Spinal cord (tissue), 10 donors: ENCODE measurements around the gene FBXW4. TPM values are rescaled to one million over a fixed set of nuclear protein-coding genes. Genes with fewer than 3 reads are reported as not detected.

Source experiments
- DNase-seq, 6 donors: peaks; one replicate each; pipeline versions ENCODE4 v3.0.0 to v3.0.0-alpha.2; 2013 to 2015; ENCODE audit warnings: low spot score in 6 of 6, low read depth in 4 of 6
- H3K27ac ChIP-seq: one replicate; pipeline ENCODE4 v1.5.1; 2013; ENCODE audit warnings: low read depth, low read length, control low read depth
- H3K27me3 ChIP-seq: one replicate; pipeline ENCODE4 v1.6.1; 2013; ENCODE audit warnings: low read length; ENCODE audit not compliant: control insufficient read depth, insufficient read depth
- H3K36me3 ChIP-seq: one replicate; pipeline ENCODE4 v1.6.1; 2013; ENCODE audit warnings: low read length; ENCODE audit not compliant: control insufficient read depth, insufficient read depth
- H3K4me1 ChIP-seq: one replicate; pipeline ENCODE4 v1.6.1; 2013; ENCODE audit warnings: low read length; ENCODE audit not compliant: control insufficient read depth, insufficient read depth
- H3K4me3 ChIP-seq: one replicate; pipeline ENCODE4 v1.5.1; 2013; ENCODE audit warnings: low read depth, low read length, control low read depth
- H3K9me3 ChIP-seq: one replicate; pipeline ENCODE4 v1.6.1; 2013; ENCODE audit warnings: low read length; ENCODE audit not compliant: control insufficient read depth, insufficient read depth
- WGBS: methylation state at CpG from one replicate; pipeline ENCODE4 v1.1.5; 2013; ENCODE audit warnings: missing lambda C conversion rate; ENCODE audit not compliant: insufficient coverage; 5-methylcytosine and 5-hydroxymethylcytosine counted together
- polyA plus RNA-seq, 2 donors: library from polyadenylated mRNA; unstranded; fragments of 120-200 nt; gene quantifications; one replicate each; pipeline ENCODE4 v1.2.1, GENCODE V29; 2013; ENCODE audit not compliant: insufficient read length in 2 of 2
- total RNA-seq, 2 donors: library from RNA; depleted of rRNA in 1 of 2; stranded (reverse); fragments of 120-200 nt in 1 of 2; fragments of >200 nt in 1 of 2; gene quantifications; one replicate each; pipeline versions ENCODE4 v1.2.3 to v1.2.4, GENCODE V29; 2013 to 2014
- donor health status: healthy.

FBXW4 gene
- total and polyA plus RNA-seq, 4 donors: 40.1 to 49.1 (median 45.5) TPM

- no peak for DNase-seq
- Histone ChIP-seq H3K9me3 (no peaks in the 10 kb centered on the region), H3K27me3 (no peaks in the 10 kb centered on the region), H3K4me3 (no peak overlapping the region), H3K27ac (no peak overlapping the region), H3K36me3 (peaks cover 25% of the 10 kb centered on the region), H3K4me1 (peaks cover 10% of the 10 kb centered on the region)
- WGBS: no CpG with 5 or more reads among the region's 1 CpG
Measured at GRCh38 chr10:101668566-101668965, 26.4 kb downstream of the FBXW4 start.

- Histone ChIP-seq H3K27me3 (no peaks in the 10 kb centered on the region), H3K9me3 (no peaks in the 10 kb centered on the region), H3K4me1 (peaks cover 8% of the 10 kb centered on the region), H3K4me3 (no peak overlapping the region), H3K27ac (no peak overlapping the region), H3K36me3 (peaks cover 23% of the 10 kb centered on the region)
- DNase-seq: peak in 1 of 6 donors; percentile 58
- 35% methylated on average over 7 of the region's 9 CpGs for WGBS
Measured at GRCh38 chr10:101666083-101666482, 28.9 kb downstream of the FBXW4 start.

- Histone ChIP-seq H3K4me3 (no peak overlapping the region), H3K27me3 (no peaks in the 10 kb centered on the region), H3K9me3 (no peaks in the 10 kb centered on the region), H3K4me1 (peaks cover 17% of the 10 kb centered on the region), H3K27ac (no peak overlapping the region), H3K36me3 (peaks cover 25% of the 10 kb centered on the region)
- no CpG with 5 or more reads among the region's 1 CpG for WGBS
- DNase-seq: no peak
Measured at GRCh38 chr10:101663097-101663496, 31.9 kb downstream of the FBXW4 start.

GRCh38 chr10:101660256-101660655, 34.7 kb downstream of the FBXW4 start:
- Histone ChIP-seq H3K36me3 (peaks cover 23% of the 10 kb centered on the region), H3K4me3 (no peak overlapping the region), H3K27me3 (no peaks in the 10 kb centered on the region), H3K9me3 (no peaks in the 10 kb centered on the region), H3K27ac (no peak overlapping the region), H3K4me1 (peaks cover 17% of the 10 kb centered on the region)
- DNase-seq: peak in 2 of 6 donors; percentile 27 to 74
- WGBS: 40% methylated on average over 1 of the region's 4 CpGs

- H3K36me3 ChIP-seq: peaks cover 23% of the 10 kb centered on the region
- H3K27me3 ChIP-seq: no peaks in the 10 kb centered on the region
- no peak overlapping the region for H3K27ac ChIP-seq
- 83% methylated on average over 5 of the region's 5 CpGs for WGBS
- H3K9me3 ChIP-seq: no peaks in the 10 kb centered on the region
- H3K4me3 ChIP-seq: no peak overlapping the region
- peaks cover 17% of the 10 kb centered on the region for H3K4me1 ChIP-seq
- DNase-seq: no peak
Measured at GRCh38 chr10:101658975-101659374, 36.0 kb downstream of the FBXW4 start.

GRCh38 chr10:101656890-101657289, 38.1 kb downstream of the FBXW4 start:
- peaks cover 17% of the 10 kb centered on the region for H3K4me1 ChIP-seq
- WGBS: 80% methylated on average over 1 of the region's 2 CpGs

GRCh38 chr10:101655570-101655969, 39.4 kb downstream of the FBXW4 start:
- Histone ChIP-seq H3K27me3 (no peaks in the 10 kb centered on the region), H3K4me1 (peaks cover 18% of the 10 kb centered on the region), H3K4me3 (no peak overlapping the region), H3K36me3 (peaks cover 23% of the 10 kb centered on the region), H3K9me3 (no peaks in the 10 kb centered on the region), H3K27ac (no peak overlapping the region)
- DNase-seq: no peak
- WGBS: 79% methylated on average over 6 of the region's 6 CpGs

More at GRCh38 chr10:101656890-101657289, 38.1 kb downstream of the FBXW4 start:
- Histone ChIP-seq H3K4me3 (no peak overlapping the region), H3K27me3 (no peaks in the 10 kb centered on the region), H3K9me3 (no peaks in the 10 kb centered on the region), H3K27ac (no peak overlapping the region), H3K36me3 (peaks cover 21% of the 10 kb centered on the region)
- DNase-seq: peak in 1 of 6 donors; percentile 52

- peaks cover 27% of the 10 kb centered on the region for H3K36me3 ChIP-seq
- no peaks in the 10 kb centered on the region for H3K9me3 ChIP-seq
- no peak overlapping the region for H3K4me3 ChIP-seq
- no peak overlapping the region for H3K27ac ChIP-seq
- DNase-seq: no peak
- WGBS: 83% methylated on average over 6 of the region's 8 CpGs
- H3K27me3 ChIP-seq: no peaks in the 10 kb centered on the region
- H3K4me1 ChIP-seq: peaks cover 28% of the 10 kb centered on the region
Measured at GRCh38 chr10:101653536-101653935, 41.4 kb downstream of the FBXW4 start.

- Histone ChIP-seq H3K27ac (no peak overlapping the region), H3K4me3 (no peak overlapping the region), H3K27me3 (no peaks in the 10 kb centered on the region), H3K4me1 (peaks cover 36% of the 10 kb centered on the region), H3K9me3 (no peaks in the 10 kb centered on the region), H3K36me3 (peaks cover 27% of the 10 kb centered on the region)
- no peak for DNase-seq
- 73% methylated on average over 3 of the region's 5 CpGs for WGBS
Measured at GRCh38 chr10:101651336-101651735, 43.6 kb downstream of the FBXW4 start.

- Histone ChIP-seq H3K4me3 (no peak overlapping the region), H3K4me1 (peaks cover 41% of the 10 kb centered on the region), H3K27me3 (no peaks in the 10 kb centered on the region), H3K27ac (no peak overlapping the region), H3K36me3 (peaks cover 28% of the 10 kb centered on the region), H3K9me3 (no peaks in the 10 kb centered on the region)
- WGBS: 42% methylated on average over 13 of the region's 15 CpGs
- peak in 2 of 6 donors; percentile 19 to 34 for DNase-seq
Measured at GRCh38 chr10:101650863-101651262, 44.1 kb downstream of the FBXW4 start.
